Stomach (tissue), 19 donors: Measurements from ENCODE around the gene SPRR1A. TPM values are rescaled to one million over a fixed set of nuclear protein-coding genes. Genes with fewer than 3 reads are reported as not detected.

ENCODE experiments used
- DNase-seq, 2 donors: peaks; one replicate each; pipeline versions ENCODE4 v3.0.0 to v3.0.0-alpha.2; 2013 to 2019
- H3K27ac ChIP-seq, 5 donors: fragments of 200-600 bp in 4 of 5; sonication (generic) in 4 of 5; one replicate each; pipeline ENCODE4 v1.5.1; 2013 to 2019; ENCODE audit warnings: mild to moderate bottlenecking in 1 of 5, moderate library complexity in 1 of 5
- H3K27me3 ChIP-seq, 3 donors: fragments of 200-600 bp; sonication (generic); one replicate each; pipeline ENCODE4 v1.5.1; 2017 to 2019; ENCODE audit warnings: mixed run types in 1 of 3
- H3K36me3 ChIP-seq, 4 donors: fragments of 200-600 bp; sonication (generic); 1 replicate in 3 of 4; 2 replicates in 1 of 4; pipeline ENCODE4 v1.5.1; 2016 to 2019
- H3K4me1 ChIP-seq, 4 donors: fragments of 200-600 bp; sonication (generic); one replicate each; pipeline ENCODE4 v1.5.1; 2016 to 2019
- H3K4me3 ChIP-seq, 4 donors: fragments of 200-600 bp; sonication (generic) in 3 of 4; one replicate each; pipeline ENCODE4 v1.5.1; 2016 to 2019; ENCODE audit warnings: mild to moderate bottlenecking in 1 of 4
- H3K9me3 ChIP-seq, 4 donors: fragments of 200-600 bp; sonication (generic); one replicate each; pipeline ENCODE4 v1.5.1; 2016 to 2019
- CTCF ChIP-seq, 7 experiments: fragments of 450-650 bp in 4 of 7; fragments of 200-600 bp in 3 of 7; sonication (generic) in 3 of 7; IDR thresholded peaks; one replicate each; pipeline ENCODE4 v1.5.1; 2016 to 2019; ENCODE audit warnings: antibody characterized with exemption in 7 of 7, control low read depth in 2 of 7, mild to moderate bottlenecking in 1 of 7
- EP300 ChIP-seq: sonication (generic); formaldehyde crosslinking; IDR thresholded peaks from one replicate; pipeline ENCODE4 v1.6.1; 2017; ENCODE audit warnings: antibody characterized with exemption
- POLR2A ChIP-seq, 4 donors: fragments of 450-650 bp; IDR thresholded peaks; one replicate each; pipeline ENCODE4 v1.6.1; 2016; ENCODE audit warnings: antibody characterized with exemption in 4 of 4, control low read depth in 2 of 4, mild to moderate bottlenecking in 1 of 4, moderate library complexity in 1 of 4
- POLR2AphosphoS5 ChIP-seq, 3 donors: sonication (generic); formaldehyde crosslinking; IDR thresholded peaks; one replicate each; pipeline ENCODE4 v1.6.1; 2016; ENCODE audit warnings: antibody characterized with exemption in 3 of 3
- WGBS, 5 donors: extraction: QIAGEN DNeasy Blood & Tissue Kit in 3 of 5; methylation state at CpG; one replicate each; pipeline versions ENCODE4 v1.1.5 to v1.1.7; 2013 to 2018; 5-methylcytosine and 5-hydroxymethylcytosine counted together
- intact Hi-C: fragments of 100-400 bp; cut with DNase I; formaldehyde crosslinking; loops from one replicate; pipeline ENCODE4 v1.15.1; 2023; ENCODE audit warnings: low total_unique reads
- long read RNA-seq, 10 donors: transcript quantifications; one replicate each; lab custom pipeline, GENCODE V29; 2026
- polyA plus RNA-seq, 3 donors: library from polyadenylated mRNA; stranded (reverse); fragments of 200-250 nt; gene quantifications; one replicate each; pipeline ENCODE4 v1.2.3, GENCODE V29; 2013
- total RNA-seq, 5 donors: library from RNA; depleted of rRNA; stranded (reverse); fragments of >200 nt; gene quantifications; one replicate each; pipeline versions ENCODE4 v1.1.0 to v1.2.3, GENCODE V29; 2014 to 2016
- donor health status: healthy with polysubstance abuse.
- donor health status: Bipolar disorder and iron deficiency.
- donor health status: healthy.

SPRR1A gene
- total RNA-seq (not detected), polyA plus RNA-seq (100 to 1,000 TPM in 1 of 3 donors, not detected in 2; 123 TPM)
- long read RNA-seq, donor 1: 0 reads
- long read RNA-seq, donor 2: 0 reads
- long read RNA-seq, donor 3, partial matches to known transcripts: 0 of 1 reads
- long read RNA-seq, donor 3, other reads (novel, unspliced or antisense): 0 of 1 reads
- long read RNA-seq, donor 4: 0 reads
- long read RNA-seq, donor 5: 0 reads
- long read RNA-seq, donor 6: 0 reads
- long read RNA-seq, donor 7: 0 reads
- long read RNA-seq, donor 8: 0 reads
- long read RNA-seq, donor 9: 0 reads
- long read RNA-seq, donor 10: 0 reads

DNA sequence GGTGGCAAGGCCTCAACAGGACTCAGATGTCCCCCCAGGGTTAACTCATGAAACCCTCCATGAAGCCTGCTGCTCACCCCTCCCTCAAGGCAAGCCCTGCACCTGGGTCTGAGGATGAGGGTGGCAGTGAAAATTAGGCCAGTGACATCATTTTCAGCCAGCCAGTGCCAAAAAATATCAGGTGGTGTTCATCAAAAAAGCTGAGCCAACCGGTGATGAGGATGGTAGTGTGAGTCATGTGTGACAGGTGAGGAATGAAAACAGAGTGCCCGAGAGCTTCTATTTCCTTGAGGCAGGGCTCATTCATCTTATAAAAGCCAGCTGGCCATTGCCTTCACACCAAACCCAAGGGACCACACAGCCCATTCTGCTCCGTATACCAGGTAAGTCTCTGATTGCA is at the start of gene SPRR1A:
SPRR1A (plus strand) TSS at position 339 of the 400 bp plus-strand sequence. CDS start 1,150 bp downstream, outside the sequence.
- H3K27ac ChIP-seq: no peak within 1 kb of the TSS
- no peak within 1 kb of the TSS for H3K4me3 ChIP-seq
- H3K9me3 ChIP-seq: no peaks in the 10 kb centered on the region
- TF ChIP-seq POLR2AphosphoS5 (IDR thresholded peaks at IDR 0.05) (no peak), POLR2A (IDR thresholded peaks at IDR 0.05) (no peak), EP300 (no peak), CTCF (IDR thresholded peaks at IDR 0.05) (no peak)
- DNase-seq: peak in 1 of 2 donors; percentile 34
- 46 to 67% (median 57%) methylated on average over 3 of the region's 3 CpGs for WGBS, 5 donors
- intact Hi-C loops: no loop called here
- H3K27me3 ChIP-seq: peaks cover 0 to 20% (median 0%) of the 10 kb centered on the region in 3 donors
- no peaks in the 10 kb centered on the region for H3K36me3 ChIP-seq
- no peaks in the 10 kb centered on the region for H3K4me1 ChIP-seq

DNA sequence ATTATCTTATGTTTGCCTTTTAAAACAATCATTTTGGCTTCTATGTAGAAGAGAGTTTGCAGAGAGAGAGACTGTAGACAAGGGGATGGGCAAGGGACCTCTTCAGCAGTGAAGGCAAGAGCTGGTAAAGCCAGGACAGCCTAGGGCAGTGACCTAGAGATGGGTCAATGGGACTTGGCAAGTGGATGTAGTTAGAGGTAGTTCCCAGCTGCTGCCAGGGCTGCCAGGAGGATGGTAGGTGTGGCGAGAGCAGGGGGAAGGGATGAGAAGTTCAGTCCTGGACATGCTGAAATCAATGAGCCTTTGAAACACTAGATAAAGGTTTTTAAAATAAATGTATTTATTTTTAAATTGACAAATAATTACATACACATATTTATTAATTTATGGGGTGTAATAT is 43.3 kb upstream of the SPRR1A start:
- Histone ChIP-seq H3K27me3 (peaks cover 0 to 2% (median 0%) of the 10 kb centered on the region in 3 donors), H3K4me1 (no peaks in the 10 kb centered on the region), H3K36me3 (no peaks in the 10 kb centered on the region), H3K27ac (no peak overlapping the region), H3K4me3 (no peak overlapping the region), H3K9me3 (no peaks in the 10 kb centered on the region)
- TF ChIP-seq POLR2A (IDR thresholded peaks at IDR 0.05) (no peak), POLR2AphosphoS5 (IDR thresholded peaks at IDR 0.05) (no peak), CTCF (IDR thresholded peaks at IDR 0.05) (no peak), EP300 (no peak)
- DNase-seq: no peak
- intact Hi-C loops: no loop called here
- 73 to 89% (median 78%) methylated on average over 1 of the region's 1 CpG for WGBS, 5 donors

- 57 to 66% (median 59%) methylated on average over 8 of the region's 8 CpGs for WGBS, 5 donors
- Histone ChIP-seq H3K4me3 (no peak overlapping the region), H3K27ac (no peak overlapping the region), H3K4me1 (no peaks in the 10 kb centered on the region), H3K9me3 (no peaks in the 10 kb centered on the region), H3K36me3 (no peaks in the 10 kb centered on the region), H3K27me3 (no peaks in the 10 kb centered on the region)
- intact Hi-C loops: no loop called here
- DNase-seq: no peak
- TF ChIP-seq POLR2AphosphoS5 (IDR thresholded peaks at IDR 0.05) (no peak), CTCF (IDR thresholded peaks at IDR 0.05) (no peak), POLR2A (IDR thresholded peaks at IDR 0.05) (no peak), EP300 (no peak)
Measured at GRCh38 chr1:152941037-152941711, 42.7 kb upstream of the SPRR1A start.

- 62 to 91% (median 77%) methylated on average over 2 of the region's 2 CpGs for WGBS, 5 donors
Measured at GRCh38 chr1:152942161-152942560, 41.7 kb upstream of the SPRR1A start.

More at GRCh38 chr1:152942161-152942560, 41.7 kb upstream of the SPRR1A start:
- Histone ChIP-seq H3K36me3 (no peaks in the 10 kb centered on the region), H3K4me3 (no peak overlapping the region), H3K27me3 (peaks cover 0 to 3% (median 0%) of the 10 kb centered on the region in 3 donors), H3K27ac (no peak overlapping the region), H3K9me3 (no peaks in the 10 kb centered on the region), H3K4me1 (no peaks in the 10 kb centered on the region)
- intact Hi-C loops: no loop called here
- DNase-seq: no peak
- TF ChIP-seq CTCF (IDR thresholded peaks at IDR 0.05): no peak
- no peak for TF ChIP-seq EP300
- TF ChIP-seq POLR2A (IDR thresholded peaks at IDR 0.05): no peak
- TF ChIP-seq POLR2AphosphoS5 (IDR thresholded peaks at IDR 0.05): no peak
